ENCODE measurements around the gene SLC9A7. TPM values are rescaled to one million over a fixed set of nuclear protein-coding genes. Genes with fewer than 3 reads are reported as not detected.

SLC9A7 gene
- total and polyA plus RNA-seq, 2 experiments from 2014 or later, result 2.5 to 15.4 TPM

GRCh38 chrX:46707274-46707965 is 51.5 kb downstream of the SLC9A7 start (continued):
- no peak for TF ChIP-seq ZNF462 (CRISPR knock-in tag; IDR thresholded peaks at IDR 0.05)
- TF ChIP-seq ZNF114 (CRISPR knock-in tag; IDR thresholded peaks at IDR 0.05), result no peak

- no peak for ATAC-seq
- Histone ChIP-seq H3K27me3 (ENCODE audit: insufficient read depth) (no peaks in the 10 kb centered on the region), H2AFZ (no peak overlapping the region), H3K79me2 (replicated peaks; ENCODE audit: insufficient read depth) (peaks cover 3% of the 10 kb centered on the region), H3K4me2 (no peak overlapping the region), H3F3A (replicated peaks; ENCODE audit: low read depth) (no peaks in the 10 kb centered on the region), H3K9me2 (ENCODE audit: insufficient read depth) (no peaks in the 10 kb centered on the region), H3K27ac (ENCODE audit: low read depth) (no peak overlapping the region), H3K4me1 (ENCODE audit: insufficient read depth) (no peaks in the 10 kb centered on the region), H4K20me1 (replicated peaks; ENCODE audit: insufficient read depth) (no peaks in the 10 kb centered on the region), H3K4me3 (no peak overlapping the region), H3K36me3 (ENCODE audit: insufficient read depth) (no peaks in the 10 kb centered on the region)
- peaks cover 6% of the 10 kb centered on the region; the same call in 2 of the 3 replicates for H3K36me3 Mint-ChIP-seq (ENCODE audit: low read depth)
- H3K4me1 Mint-ChIP-seq, result peaks cover 10% of the 10 kb centered on the region
- H3K9me3 Mint-ChIP-seq, result no peaks in the 10 kb centered on the region
- no peak for DNase-seq (ENCODE audit: low spot score)
- H3K4me3 Mint-ChIP-seq, result no peak overlapping the region
- H3K27me3 Mint-ChIP-seq (ENCODE audit: insufficient read depth, low read depth, poor library complexity), result peaks cover 4% of the 10 kb centered on the region
- H3K27ac Mint-ChIP-seq, result no peak overlapping the region; the same call in 1 of the 2 replicates
- TF ChIP-seq POLR2AphosphoS5 (IDR thresholded peaks at IDR 0.05; ENCODE audit: low read depth), result no peak
- no peak for TF ChIP-seq REST (IDR thresholded peaks at IDR 0.05; ENCODE audit: unreplicated experiment)
- no peak for TF ChIP-seq CREB1 (CRISPR knock-in tag; IDR thresholded peaks at IDR 0.05; ENCODE audit: low read depth)
- TF ChIP-seq JUNB (IDR thresholded peaks at IDR 0.05; ENCODE audit: unreplicated experiment), result no peak
- no peak for TF ChIP-seq STAT1 (IDR thresholded peaks at IDR 0.05; ENCODE audit: unreplicated experiment)
- TF ChIP-seq ETS1 (IDR thresholded peaks at IDR 0.05), result no peak
- TF ChIP-seq ZNF331 (CRISPR knock-in tag; IDR thresholded peaks at IDR 0.05; ENCODE audit: low read depth), result no peak
- no peak for TF ChIP-seq EZH2 (IDR thresholded peaks at IDR 0.05; ENCODE audit: low read depth, unreplicated experiment)
- no peak for TF ChIP-seq CTCF (conservative IDR thresholded peaks at IDR 0.05; ENCODE audit: low read depth in 2 of 2)
- TF ChIP-seq EZH2phosphoT487 (IDR thresholded peaks at IDR 0.05; ENCODE audit: unreplicated experiment), result no peak
Observed at GRCh38 chrX:46704767-46705386, 54.0 kb downstream of the SLC9A7 start.

Data from GM23338 (cell line).